Measurements from ENCODE around the gene ARHGDIB.

The ARHGDIB gene

DNA sequence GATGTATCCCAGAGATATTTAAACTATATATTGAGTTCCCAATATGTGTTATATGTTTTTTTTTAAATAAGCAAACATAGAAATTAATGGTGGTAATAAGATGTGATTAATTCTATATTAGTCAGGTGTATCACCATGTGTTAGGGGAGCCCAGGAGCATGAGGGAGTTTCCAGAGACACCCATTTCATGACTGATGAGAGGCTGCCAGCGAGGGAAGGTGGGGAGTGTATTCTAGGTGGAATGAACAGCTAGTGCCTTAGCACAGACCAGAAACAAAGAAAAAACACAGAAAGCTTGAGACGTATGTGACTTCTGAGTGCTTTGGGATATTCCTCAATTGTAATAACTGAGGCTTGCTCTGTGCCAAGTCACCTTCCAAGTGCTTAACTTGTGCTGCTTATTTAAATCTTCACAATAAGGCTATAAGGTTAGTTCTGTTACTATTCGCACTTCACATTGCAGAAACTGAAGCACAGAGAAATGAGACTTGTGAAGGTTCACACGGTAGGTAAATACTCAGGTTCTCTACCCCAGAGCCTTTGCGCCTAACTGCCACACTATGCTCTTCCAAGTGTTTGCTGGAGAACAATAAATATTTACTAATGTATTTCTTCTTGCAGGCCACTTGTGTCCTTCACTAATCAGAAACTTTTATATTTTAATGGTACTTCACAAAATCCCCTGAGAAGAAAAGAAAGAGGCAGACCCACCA, 57.9 kb downstream of the ARHGDIB start:
- Histone ChIP-seq H3K14ac (ENCODE audit: low read length in 2 of 2) (no peak overlapping the region), H3K23ac (ENCODE audit: low read length in 2 of 2) (no peak overlapping the region), H2BK120ac (ENCODE audit: low read depth, low read length) (no peak overlapping the region), H2AFZ (ENCODE audit: low read depth, low read length) (no peak overlapping the region), H3K9me3 (ENCODE audit: control insufficient read depth, low read length) (no peaks in the 10 kb centered on the region), H3K4me2 (ENCODE audit: low read length, poor library complexity, severe bottlenecking) (no peak overlapping the region), H3K27me3 (ENCODE audit: control insufficient read depth in 1 of 2, insufficient read depth in 1 of 2, low read length in 2 of 2) (no peaks in the 10 kb centered on the region), H4K8ac (ENCODE audit: low read length) (no peak overlapping the region), H3K36me3 (ENCODE audit: control insufficient read depth in 1 of 2, insufficient read depth in 2 of 2, low read depth in 1 of 2, low read length in 2 of 2) (no peaks in the 10 kb centered on the region), H2BK12ac (ENCODE audit: low read length in 2 of 2) (no peak overlapping the region), H3K79me1 (replicated peaks; ENCODE audit: low read length, poor library complexity, severe bottlenecking) (no peaks in the 10 kb centered on the region), H3K4me3 (ENCODE audit: insufficient read depth in 1 of 2, low read depth in 1 of 2, low read length in 2 of 2) (no peak overlapping the region), H3K27ac (ENCODE audit: low read length, poor library complexity, severe bottlenecking) (no peak overlapping the region), H3K4me1 (ENCODE audit: control insufficient read depth, insufficient read depth, low read depth, low read length) (no peaks in the 10 kb centered on the region), H3K4ac (ENCODE audit: low read depth in 1 of 2, low read length in 2 of 2) (no peak overlapping the region), H4K91ac (ENCODE audit: low read length) (no peak overlapping the region), H3K18ac (ENCODE audit: low read depth in 1 of 2, low read length in 2 of 2) (no peak overlapping the region), H3K9ac (ENCODE audit: low read length) (no peak overlapping the region), H2BK5ac (ENCODE audit: low read depth, low read length, poor library complexity, severe bottlenecking) (no peak overlapping the region), H2AK5ac (ENCODE audit: low read length, severe bottlenecking) (no peak overlapping the region), H2BK15ac (ENCODE audit: low read depth, poor library complexity, severe bottlenecking) (no peak overlapping the region)
- WGBS: 97% methylated on average over 4 of the region's 5 CpGs
- DNase-seq: no peak

DNA sequence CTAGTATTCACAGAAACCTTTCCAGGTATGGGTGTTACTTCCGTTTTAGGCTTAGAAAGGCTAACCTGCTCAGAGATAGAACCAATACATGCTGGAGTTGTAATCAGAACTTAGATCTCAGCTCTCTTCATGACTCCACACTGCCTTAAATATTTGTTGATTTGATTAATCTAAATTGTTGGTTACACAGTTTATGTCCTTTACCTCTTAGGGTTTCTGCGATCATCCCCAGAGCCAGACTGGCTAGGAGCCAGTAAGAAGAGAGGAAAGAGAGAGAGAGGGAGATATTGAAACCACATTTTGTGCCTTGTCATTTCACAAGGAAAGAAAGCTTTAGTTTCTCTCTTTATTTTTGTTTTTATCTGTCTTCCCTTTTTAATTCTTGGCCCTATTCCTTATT, 58.9 kb downstream of the ARHGDIB start:
- no peak overlapping the region for H3K4ac ChIP-seq (ENCODE audit: low read depth in 1 of 2, low read length in 2 of 2)
- H3K18ac ChIP-seq (ENCODE audit: low read depth in 1 of 2, low read length in 2 of 2): no peak overlapping the region
- no peak overlapping the region for H3K4me3 ChIP-seq (ENCODE audit: insufficient read depth in 1 of 2, low read depth in 1 of 2, low read length in 2 of 2)
- no peak overlapping the region for H4K91ac ChIP-seq (ENCODE audit: low read length)
- no peaks in the 10 kb centered on the region for H3K27me3 ChIP-seq (ENCODE audit: control insufficient read depth in 1 of 2, insufficient read depth in 1 of 2, low read length in 2 of 2)
- no peaks in the 10 kb centered on the region for H3K79me1 ChIP-seq (replicated peaks; ENCODE audit: low read length, poor library complexity, severe bottlenecking)
- H2BK15ac ChIP-seq (ENCODE audit: low read depth, poor library complexity, severe bottlenecking): no peak overlapping the region
- no peak overlapping the region for H4K8ac ChIP-seq (ENCODE audit: low read length)
- no peak overlapping the region for H3K23ac ChIP-seq (ENCODE audit: low read length in 2 of 2)
- H3K4me2 ChIP-seq (ENCODE audit: low read length, poor library complexity, severe bottlenecking): no peak overlapping the region
- no peak overlapping the region for H2BK5ac ChIP-seq (ENCODE audit: low read depth, low read length, poor library complexity, severe bottlenecking)
- no peak overlapping the region for H2AK5ac ChIP-seq (ENCODE audit: low read length, severe bottlenecking)
- H3K27ac ChIP-seq (ENCODE audit: low read length, poor library complexity, severe bottlenecking): no peak overlapping the region
- H2AFZ ChIP-seq (ENCODE audit: low read depth, low read length): no peak overlapping the region
- H2BK12ac ChIP-seq (ENCODE audit: low read length in 2 of 2): no peak overlapping the region
- no peaks in the 10 kb centered on the region for H3K36me3 ChIP-seq (ENCODE audit: control insufficient read depth in 1 of 2, insufficient read depth in 2 of 2, low read depth in 1 of 2, low read length in 2 of 2)
- no peaks in the 10 kb centered on the region for H3K4me1 ChIP-seq (ENCODE audit: control insufficient read depth, insufficient read depth, low read depth, low read length)
- DNase-seq: peak; percentile 30
- H3K9ac ChIP-seq (ENCODE audit: low read length): peak overlapping the region; percentile 25
- H3K14ac ChIP-seq (ENCODE audit: low read length in 2 of 2): no peak overlapping the region
- 100% methylated on average over 2 of the region's 2 CpGs for WGBS
- H2BK120ac ChIP-seq (ENCODE audit: low read depth, low read length): no peak overlapping the region
- H3K9me3 ChIP-seq (ENCODE audit: control insufficient read depth, low read length): no peaks in the 10 kb centered on the region

DNA sequence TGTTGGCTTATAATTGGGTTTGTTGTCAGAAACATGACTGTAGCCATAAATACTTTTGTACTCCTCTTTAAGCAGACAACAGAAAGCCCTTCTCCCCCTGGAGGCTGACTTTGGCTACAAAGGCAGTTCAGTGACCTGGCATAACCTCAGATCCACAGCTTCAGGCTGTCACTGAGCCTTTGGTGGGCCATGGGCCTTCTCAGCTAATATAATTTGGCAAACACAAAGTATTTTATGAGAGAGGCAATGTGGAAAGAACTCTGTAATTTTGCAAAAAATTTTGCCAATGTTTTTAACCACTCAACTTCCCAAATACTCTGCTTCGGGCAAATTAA, 60.2 kb downstream of the ARHGDIB start:
- H2BK12ac ChIP-seq (ENCODE audit: low read length in 2 of 2): no peak overlapping the region
- H2AFZ ChIP-seq (ENCODE audit: low read depth, low read length): no peak overlapping the region
- H3K4me2 ChIP-seq (ENCODE audit: low read length, poor library complexity, severe bottlenecking): no peak overlapping the region
- H3K27ac ChIP-seq (ENCODE audit: low read length, poor library complexity, severe bottlenecking): no peak overlapping the region
- no peak overlapping the region for H4K8ac ChIP-seq (ENCODE audit: low read length)
- no peak overlapping the region for H2BK120ac ChIP-seq (ENCODE audit: low read depth, low read length)
- no peak overlapping the region for H4K91ac ChIP-seq (ENCODE audit: low read length)
- H2BK15ac ChIP-seq (ENCODE audit: low read depth, poor library complexity, severe bottlenecking): no peak overlapping the region
- H3K4me3 ChIP-seq (ENCODE audit: insufficient read depth in 1 of 2, low read depth in 1 of 2, low read length in 2 of 2): no peak overlapping the region
- no peak overlapping the region for H3K23ac ChIP-seq (ENCODE audit: low read length in 2 of 2)
- H3K4me1 ChIP-seq (ENCODE audit: control insufficient read depth, insufficient read depth, low read depth, low read length): no peaks in the 10 kb centered on the region
- no peaks in the 10 kb centered on the region for H3K36me3 ChIP-seq (ENCODE audit: control insufficient read depth in 1 of 2, insufficient read depth in 2 of 2, low read depth in 1 of 2, low read length in 2 of 2)
- H2AK5ac ChIP-seq (ENCODE audit: low read length, severe bottlenecking): no peak overlapping the region
- H3K27me3 ChIP-seq (ENCODE audit: control insufficient read depth in 1 of 2, insufficient read depth in 1 of 2, low read length in 2 of 2): no peaks in the 10 kb centered on the region
- no peak overlapping the region for H3K4ac ChIP-seq (ENCODE audit: low read depth in 1 of 2, low read length in 2 of 2)
- no peak overlapping the region for H3K18ac ChIP-seq (ENCODE audit: low read depth in 1 of 2, low read length in 2 of 2)
- peak overlapping the region in 1 of 2 experiments; percentile 65 for H3K14ac ChIP-seq (ENCODE audit: low read length in 2 of 2)
- DNase-seq: no peak
- H2BK5ac ChIP-seq (ENCODE audit: low read depth, low read length, poor library complexity, severe bottlenecking): no peak overlapping the region
- no peaks in the 10 kb centered on the region for H3K79me1 ChIP-seq (replicated peaks; ENCODE audit: low read length, poor library complexity, severe bottlenecking)
- 100% methylated on average over 1 of the region's 1 CpG for WGBS
- no peak overlapping the region for H3K9ac ChIP-seq (ENCODE audit: low read length)
- H3K9me3 ChIP-seq (ENCODE audit: control insufficient read depth, low read length): no peaks in the 10 kb centered on the region

DNA sequence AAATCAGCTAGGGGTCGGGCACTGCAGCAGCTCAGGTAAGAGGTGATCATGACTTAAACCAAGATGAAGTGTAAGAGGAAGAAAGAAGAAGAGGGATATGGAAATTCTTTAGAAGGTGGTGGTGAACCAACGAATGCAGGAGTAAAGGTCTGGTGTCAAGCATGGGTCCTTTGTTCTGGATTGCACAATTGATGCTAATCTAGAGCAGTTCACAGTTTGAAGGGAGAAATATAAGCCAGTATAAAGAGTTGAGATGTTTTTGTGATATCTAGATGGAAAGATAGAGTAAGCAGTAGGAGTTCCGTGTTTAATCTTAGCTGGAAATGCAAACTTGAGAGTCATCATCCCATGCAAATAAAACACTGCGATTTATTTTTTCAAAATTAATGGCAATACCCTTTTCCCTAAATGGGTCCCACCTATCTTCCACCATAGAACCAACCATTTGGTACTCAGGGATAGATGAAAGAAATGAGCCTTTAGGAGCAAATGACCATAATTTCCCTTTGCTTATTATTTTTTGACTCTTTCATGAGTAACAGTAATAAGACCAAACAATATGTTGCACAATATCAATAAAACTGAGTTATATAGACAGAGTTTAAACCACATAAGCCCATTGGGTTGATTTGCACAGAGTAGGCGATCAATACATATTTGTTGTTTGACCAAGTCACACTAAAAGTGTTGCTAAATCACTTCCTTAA, 60.7 kb downstream of the ARHGDIB start:
- no peak overlapping the region for H4K91ac ChIP-seq (ENCODE audit: low read length)
- no peak overlapping the region for H3K18ac ChIP-seq (ENCODE audit: low read depth in 1 of 2, low read length in 2 of 2)
- H2BK15ac ChIP-seq (ENCODE audit: low read depth, poor library complexity, severe bottlenecking): no peak overlapping the region
- H3K4me1 ChIP-seq (ENCODE audit: control insufficient read depth, insufficient read depth, low read depth, low read length): no peaks in the 10 kb centered on the region
- H3K36me3 ChIP-seq (ENCODE audit: control insufficient read depth in 1 of 2, insufficient read depth in 2 of 2, low read depth in 1 of 2, low read length in 2 of 2): no peaks in the 10 kb centered on the region
- H3K9me3 ChIP-seq (ENCODE audit: control insufficient read depth, low read length): no peaks in the 10 kb centered on the region
- no peak overlapping the region for H3K27ac ChIP-seq (ENCODE audit: low read length, poor library complexity, severe bottlenecking)
- no peak overlapping the region for H2BK5ac ChIP-seq (ENCODE audit: low read depth, low read length, poor library complexity, severe bottlenecking)
- no peak overlapping the region for H2BK12ac ChIP-seq (ENCODE audit: low read length in 2 of 2)
- H2AFZ ChIP-seq (ENCODE audit: low read depth, low read length): no peak overlapping the region
- no peaks in the 10 kb centered on the region for H3K27me3 ChIP-seq (ENCODE audit: control insufficient read depth in 1 of 2, insufficient read depth in 1 of 2, low read length in 2 of 2)
- 92% methylated on average over 4 of the region's 5 CpGs for WGBS
- H2BK120ac ChIP-seq (ENCODE audit: low read depth, low read length): no peak overlapping the region
- no peak overlapping the region for H3K4me2 ChIP-seq (ENCODE audit: low read length, poor library complexity, severe bottlenecking)
- no peak overlapping the region for H4K8ac ChIP-seq (ENCODE audit: low read length)
- no peak overlapping the region for H3K14ac ChIP-seq (ENCODE audit: low read length in 2 of 2)
- H3K4me3 ChIP-seq (ENCODE audit: insufficient read depth in 1 of 2, low read depth in 1 of 2, low read length in 2 of 2): no peak overlapping the region
- no peak overlapping the region for H3K23ac ChIP-seq (ENCODE audit: low read length in 2 of 2)
- H2AK5ac ChIP-seq (ENCODE audit: low read length, severe bottlenecking): no peak overlapping the region
- H3K9ac ChIP-seq (ENCODE audit: low read length): no peak overlapping the region
- no peaks in the 10 kb centered on the region for H3K79me1 ChIP-seq (replicated peaks; ENCODE audit: low read length, poor library complexity, severe bottlenecking)
- H3K4ac ChIP-seq (ENCODE audit: low read depth in 1 of 2, low read length in 2 of 2): no peak overlapping the region
- no peak for DNase-seq
